ENCODE data around the gene PIGN. TPM values are rescaled to one million over a fixed set of nuclear protein-coding genes. Genes with fewer than 3 reads are reported as not detected.

The PIGN gene
- total RNA-seq, 4 donors from 2014 or later, result 34.2 to 84.9 (median 40.7) TPM

GRCh38 chr18:62151068-62151771 lies 35.6 kb downstream of the PIGN start:
- 92 to 93% methylated on average over 9 of the region's 9 CpGs for WGBS, 2 donors
- no peak for TF ChIP-seq CTCF (IDR thresholded peaks at IDR 0.05)
- TF ChIP-seq POLR2A (IDR thresholded peaks at IDR 0.05), result no peak
- H3K9me3 ChIP-seq, result no peaks in the 10 kb centered on the region
- H3K4me3 ChIP-seq (replicated peaks in 1 of 3), result no peak overlapping the region
- intact Hi-C loops (cut with DNase I), result no loop called here
- H3K36me3 ChIP-seq, result peaks cover 0 to 2% of the 10 kb centered on the region in 2 donors
- no peaks in the 10 kb centered on the region for H3K4me1 ChIP-seq
- no peak for DNase-seq
- no peak overlapping the region for H3K27ac ChIP-seq
- H3K27me3 ChIP-seq, result no peaks in the 10 kb centered on the region

- H3K4me3 ChIP-seq (replicated peaks in 1 of 3), result no peak overlapping the region
- H3K36me3 ChIP-seq, result no peaks in the 10 kb centered on the region
- no peaks in the 10 kb centered on the region for H3K27me3 ChIP-seq
- intact Hi-C loops (cut with DNase I), result no loop called here
- DNase-seq, result no peak
- no peak overlapping the region for H3K27ac ChIP-seq
- WGBS, 2 donors, result 98 to 100% methylated on average over 2 of the region's 2 CpGs
- TF ChIP-seq POLR2A (IDR thresholded peaks at IDR 0.05) (no peak), CTCF (IDR thresholded peaks at IDR 0.05) (no peak)
- no peaks in the 10 kb centered on the region for H3K4me1 ChIP-seq
- H3K9me3 ChIP-seq, result no peaks in the 10 kb centered on the region
Measured at GRCh38 chr18:62144338-62144737, 42.5 kb downstream of the PIGN start.

GRCh38 chr18:62140259-62140658 lies 46.6 kb downstream of the PIGN start:
- Histone ChIP-seq H3K9me3 (no peaks in the 10 kb centered on the region), H3K27me3 (no peaks in the 10 kb centered on the region), H3K36me3 (peaks cover 0 to 4% of the 10 kb centered on the region in 2 donors), H3K4me1 (no peaks in the 10 kb centered on the region), H3K27ac (no peak overlapping the region), H3K4me3 (replicated peaks in 1 of 3) (no peak overlapping the region)
- 0% methylated on average over 1 of the region's 1 CpG for WGBS, 2 donors
- TF ChIP-seq POLR2A (IDR thresholded peaks at IDR 0.05) (no peak), CTCF (IDR thresholded peaks at IDR 0.05) (no peak)
- DNase-seq, result no peak
- intact Hi-C loops (cut with DNase I), result no loop called here

GRCh38 chr18:62138461-62139235 lies 48.2 kb downstream of the PIGN start:
- Histone ChIP-seq H3K9me3 (no peaks in the 10 kb centered on the region), H3K36me3 (peaks cover 0 to 4% of the 10 kb centered on the region in 2 donors), H3K27ac (no peak overlapping the region), H3K4me3 (replicated peaks in 1 of 3) (no peak overlapping the region), H3K27me3 (no peaks in the 10 kb centered on the region), H3K4me1 (no peaks in the 10 kb centered on the region)
- DNase-seq, result no peak
- WGBS, 2 donors, result 67 to 68% methylated on average over 2 of the region's 2 CpGs
- TF ChIP-seq POLR2A (IDR thresholded peaks at IDR 0.05), result no peak
- TF ChIP-seq CTCF (IDR thresholded peaks at IDR 0.05), result no peak
- intact Hi-C loops (cut with DNase I), result no loop called here

- intact Hi-C loops (cut with DNase I), result no loop called here
- TF ChIP-seq POLR2A (IDR thresholded peaks at IDR 0.05) (no peak), CTCF (IDR thresholded peaks at IDR 0.05) (peak; percentile 72 to 96 (median 79))
- Histone ChIP-seq H3K36me3 (no peaks in the 10 kb centered on the region), H3K27ac (no peak overlapping the region), H3K4me1 (no peaks in the 10 kb centered on the region), H3K9me3 (no peaks in the 10 kb centered on the region), H3K27me3 (no peaks in the 10 kb centered on the region), H3K4me3 (replicated peaks in 1 of 3) (no peak overlapping the region)
- 56 to 72% methylated on average over 2 of the region's 2 CpGs for whole genome bisulfite sequencing, 2 donors
- DNase-seq, result peak; percentile 39 to 62
Measured at GRCh38 chr18:62131301-62131909, 55.5 kb downstream of the PIGN start.
